Medulla oblongata (tissue), 1 donor: ENCODE measurements around the gene MRPL23.

Experiments
- DNase-seq: peaks from one replicate; pipeline ENCODE4 v3.0.0-alpha.2; 2015; ENCODE audit errors: extremely low spot score

MRPL23 gene

GRCh38 chr11:1953489-1954266 is 6.5 kb downstream of the MRPL23 start:
- DNase-seq, result no peak

GRCh38 chr11:1958367-1958766 is 11.2 kb downstream of the MRPL23 start:
- no peak for DNase-seq

- DNase-seq, result no peak
Observed at GRCh38 chr11:1959786-1960185, 12.7 kb downstream of the MRPL23 start.

GRCh38 chr11:1963864-1964263 is 16.7 kb downstream of the MRPL23 start:
- no peak for DNase-seq

GRCh38 chr11:1964348-1964747 is 17.2 kb downstream of the MRPL23 start:
- no peak for DNase-seq

DNA sequence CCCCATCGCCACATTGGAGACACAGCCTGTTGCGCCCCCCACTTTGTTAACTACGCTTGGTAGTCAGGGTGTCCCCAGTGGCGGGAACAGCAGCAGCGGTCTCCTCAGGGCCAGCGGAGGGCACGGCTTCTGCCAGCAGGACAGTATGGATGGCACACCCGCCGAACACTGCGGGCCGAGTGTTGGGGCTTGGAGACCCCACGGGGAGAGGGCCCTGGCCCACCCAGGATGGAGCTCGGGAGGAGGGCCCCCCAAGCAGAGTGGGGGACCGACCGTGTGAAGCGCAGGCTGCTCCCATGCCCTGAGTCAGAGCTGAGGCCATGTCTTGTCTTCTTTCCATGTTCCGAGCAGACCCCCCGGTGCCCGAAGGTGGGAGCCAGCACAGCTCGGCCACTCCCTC is 17.8 kb downstream of the MRPL23 start:
- no peak for DNase-seq

DNA sequence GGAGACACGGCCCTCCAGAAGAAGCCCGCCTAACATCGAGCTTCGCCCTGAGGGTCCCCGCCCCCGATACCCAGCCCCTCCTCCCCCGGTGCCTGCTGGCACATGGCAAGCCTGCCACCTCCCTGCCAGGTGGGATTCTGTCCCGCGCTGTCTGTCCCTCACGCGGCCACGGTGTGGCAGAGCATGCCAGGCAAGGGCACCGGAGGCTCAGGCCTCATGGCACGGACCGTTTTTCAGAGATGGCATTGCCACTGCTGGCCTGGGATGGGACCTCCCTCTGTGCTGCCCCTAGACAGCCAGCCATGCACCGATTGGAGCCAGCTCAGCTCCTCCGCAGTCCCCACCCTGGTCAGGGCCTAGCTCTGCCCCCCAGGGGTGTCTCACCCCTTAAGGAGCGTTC is 19.4 kb downstream of the MRPL23 start:
- DNase-seq, result no peak

DNA sequence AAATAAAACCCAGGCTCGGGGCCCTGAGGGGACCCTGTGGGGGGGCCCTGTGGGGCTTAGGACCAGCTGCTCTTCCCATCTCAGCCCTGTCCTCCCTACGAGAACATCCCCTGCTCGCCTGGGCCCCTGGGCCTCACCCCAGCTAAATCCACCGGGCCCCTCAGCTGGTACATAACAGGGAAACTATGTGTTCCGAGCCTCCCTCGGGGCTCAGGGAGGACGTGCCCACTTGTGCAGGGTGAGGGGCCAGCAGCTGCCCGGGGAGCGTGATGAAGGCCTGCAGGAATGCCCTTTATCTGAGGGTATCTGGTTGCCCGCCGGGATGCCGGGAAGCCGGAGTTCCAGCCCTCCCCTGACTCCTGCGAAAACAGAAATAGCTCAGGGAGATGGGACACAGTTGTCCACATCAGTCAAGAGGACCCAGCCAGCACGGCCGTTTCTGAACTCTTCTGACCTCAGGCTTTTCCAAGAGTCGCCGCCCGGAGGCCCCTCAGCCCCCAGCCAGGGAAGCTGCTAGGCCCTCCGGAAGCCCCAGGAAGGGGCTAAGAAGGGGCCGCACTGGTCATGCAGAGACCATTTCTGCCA is 20.6 kb downstream of the MRPL23 start:
- no peak for DNase-seq

- no peak for DNase-seq
Observed at GRCh38 chr11:1968454-1969002, 21.4 kb downstream of the MRPL23 start.

- DNase-seq, result no peak
Observed at GRCh38 chr11:1969035-1969434, 21.9 kb downstream of the MRPL23 start.

- DNase-seq, result no peak
Observed at GRCh38 chr11:1969776-1970175, 22.6 kb downstream of the MRPL23 start.

GRCh38 chr11:1970956-1971355 is 23.8 kb downstream of the MRPL23 start:
- DNase-seq, result no peak

DNA sequence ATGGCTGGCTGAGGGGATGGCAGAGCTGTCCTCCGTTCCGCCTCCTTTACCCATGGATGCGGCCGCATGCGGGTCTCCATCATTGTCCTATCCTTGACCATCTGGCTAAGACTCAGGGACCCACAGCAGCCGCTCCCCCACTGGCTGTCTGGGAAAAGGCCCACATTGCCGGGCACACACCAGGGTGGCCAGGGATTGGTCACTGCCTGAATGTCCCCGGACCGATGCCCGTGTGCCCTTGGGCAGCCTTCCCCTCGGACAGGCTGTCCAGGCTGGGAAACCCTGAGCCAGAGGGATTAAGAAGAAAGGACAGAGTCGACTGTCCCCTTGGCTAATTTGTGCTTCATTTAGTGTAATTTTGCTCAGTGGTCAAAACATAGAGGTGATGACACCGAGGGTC is 28.1 kb downstream of the MRPL23 start:
- no peak for DNase-seq

- DNase-seq, result no peak
Observed at GRCh38 chr11:1978720-1979473, 31.8 kb downstream of the MRPL23 start.

GRCh38 chr11:1979607-1980006 is 32.5 kb downstream of the MRPL23 start:
- no peak for DNase-seq

GRCh38 chr11:1982873-1983600 is 35.9 kb downstream of the MRPL23 start:
- DNase-seq, result no peak

DNA sequence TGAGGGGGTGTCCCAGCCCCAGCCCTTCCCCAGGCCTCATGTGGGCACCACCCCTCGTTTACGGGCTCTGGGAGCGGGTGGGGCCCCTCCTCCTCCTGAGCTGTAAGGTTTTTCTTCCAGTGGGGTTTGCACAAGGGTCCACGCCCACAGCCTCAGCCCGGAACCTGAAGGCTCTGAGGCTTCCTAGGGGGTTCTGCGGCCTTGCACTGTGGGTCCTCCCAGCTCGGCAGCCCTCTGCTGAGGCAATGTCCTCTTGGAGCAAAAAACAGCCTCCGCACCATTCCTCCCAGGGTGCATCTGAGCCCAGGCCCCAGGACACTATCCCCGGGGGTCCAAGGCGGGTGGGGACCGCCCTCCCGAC is 36.4 kb downstream of the MRPL23 start:
- no peak for DNase-seq

DNA sequence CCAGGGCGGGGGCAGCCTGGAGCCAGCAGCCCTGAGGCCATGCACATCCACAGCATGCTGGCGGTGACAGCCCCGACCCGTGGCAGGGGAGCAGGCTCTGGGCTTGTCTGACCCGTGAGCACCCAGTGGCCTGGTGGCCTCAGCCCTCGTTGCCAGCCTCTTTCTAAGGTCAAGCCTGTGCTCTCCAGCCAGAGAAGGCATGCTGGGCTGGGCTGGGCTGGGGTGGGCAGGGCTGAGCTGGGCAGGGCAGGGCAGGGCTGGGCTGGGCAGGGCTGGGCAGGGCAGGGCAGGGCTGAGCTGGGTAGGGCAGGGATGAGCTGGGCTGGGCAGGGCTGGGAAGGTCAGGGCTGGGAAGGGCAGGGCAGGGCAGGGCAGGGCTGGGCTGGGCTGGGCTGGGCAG is 39.9 kb downstream of the MRPL23 start:
- no peak for DNase-seq

GRCh38 chr11:1988174-1988573 is 41.0 kb downstream of the MRPL23 start:
- no peak for DNase-seq

GRCh38 chr11:1988667-1989317 is 41.7 kb downstream of the MRPL23 start:
- DNase-seq, result no peak

DNA sequence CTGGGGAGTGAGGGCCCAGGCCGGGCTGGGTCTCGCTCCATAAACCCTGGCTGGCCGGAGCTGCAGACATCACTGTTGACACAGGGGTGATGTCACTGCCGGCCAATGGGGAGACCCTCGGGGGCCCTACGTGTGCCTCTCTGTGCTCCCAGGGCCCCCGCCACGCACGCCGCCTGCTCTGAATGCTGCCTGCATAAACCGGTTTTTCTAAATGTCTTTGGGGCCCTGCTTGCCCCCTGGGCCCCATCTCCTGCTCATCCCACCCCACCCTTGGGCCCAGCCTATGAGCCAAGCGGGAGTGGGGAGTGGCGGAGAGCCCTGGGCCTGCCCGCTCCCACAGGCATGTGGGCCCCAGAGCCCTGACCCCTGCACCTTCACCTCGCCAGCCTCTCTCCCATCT is 42.8 kb downstream of the MRPL23 start:
- no peak for DNase-seq
